ENCODE data around the gene ZNF524.

GRCh38 chr19:55596304-55596703 lies 3.8 kb upstream of the ZNF524 start:
- TF ChIP-seq TAF1 (IDR thresholded peaks at IDR 0.05; ENCODE audit: borderline replicate concordance, low read depth, low read length) (no peak), POLR2A (IDR thresholded peaks at IDR 0.05; ENCODE audit: low read depth, low read length) (no peak), POLR2AphosphoS5 (IDR thresholded peaks at IDR 0.05; ENCODE audit: low read depth, low read length) (no peak)

Measured in GM12892 (cell line).